Right lobe of liver (tissue), 4 donors: ENCODE measurements around the gene CCNE1.

Source experiments
- POLR2A ChIP-seq: fragments of 450-650 bp; IDR thresholded peaks from one replicate; pipeline ENCODE4 v1.6.1; 2017; ENCODE audit warnings: antibody characterized with exemption, mild to moderate bottlenecking
- TF ChIP-seq, protein P1 (sequence below), 4 donors: fragments of 200-600 bp in 3 of 4; fragments of 450-650 bp in 1 of 4; IDR thresholded peaks; one replicate each; pipeline versions ENCODE4 v1.5.1 to v1.8.0; 2016 to 2022; ENCODE audit warnings: antibody characterized with exemption in 4 of 4, mild to moderate bottlenecking in 2 of 4
- donor health status: DM: no; HTN: no; CAD: no.
- donor health status: DM: no; HTN: no; CAD: no.
- donor health status: DM: no; HTN: yes; CAD: no.

DNA sequence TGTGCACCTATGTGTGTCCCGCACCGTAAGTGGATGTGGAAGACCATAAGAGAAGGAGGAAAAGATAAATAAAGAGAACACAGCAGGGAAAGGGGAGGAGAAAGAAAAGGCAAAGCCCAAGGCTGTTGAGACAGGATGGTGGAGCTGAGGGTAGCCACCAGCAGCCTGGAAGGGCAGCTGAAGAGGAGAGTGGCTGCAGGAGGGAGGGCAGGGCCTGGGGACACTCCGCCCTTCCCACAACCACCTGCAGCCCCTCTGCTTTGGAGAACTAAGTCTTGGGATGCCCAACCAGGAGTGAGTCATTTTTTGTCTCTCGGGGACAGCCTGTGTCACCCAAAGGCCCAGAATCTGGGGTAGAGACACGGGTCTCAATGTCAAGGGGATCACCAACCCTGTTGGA, 26.4 kb upstream of the CCNE1 start:
- no peak for TF ChIP-seq POLR2A
- TF ChIP-seq, protein P1, sequence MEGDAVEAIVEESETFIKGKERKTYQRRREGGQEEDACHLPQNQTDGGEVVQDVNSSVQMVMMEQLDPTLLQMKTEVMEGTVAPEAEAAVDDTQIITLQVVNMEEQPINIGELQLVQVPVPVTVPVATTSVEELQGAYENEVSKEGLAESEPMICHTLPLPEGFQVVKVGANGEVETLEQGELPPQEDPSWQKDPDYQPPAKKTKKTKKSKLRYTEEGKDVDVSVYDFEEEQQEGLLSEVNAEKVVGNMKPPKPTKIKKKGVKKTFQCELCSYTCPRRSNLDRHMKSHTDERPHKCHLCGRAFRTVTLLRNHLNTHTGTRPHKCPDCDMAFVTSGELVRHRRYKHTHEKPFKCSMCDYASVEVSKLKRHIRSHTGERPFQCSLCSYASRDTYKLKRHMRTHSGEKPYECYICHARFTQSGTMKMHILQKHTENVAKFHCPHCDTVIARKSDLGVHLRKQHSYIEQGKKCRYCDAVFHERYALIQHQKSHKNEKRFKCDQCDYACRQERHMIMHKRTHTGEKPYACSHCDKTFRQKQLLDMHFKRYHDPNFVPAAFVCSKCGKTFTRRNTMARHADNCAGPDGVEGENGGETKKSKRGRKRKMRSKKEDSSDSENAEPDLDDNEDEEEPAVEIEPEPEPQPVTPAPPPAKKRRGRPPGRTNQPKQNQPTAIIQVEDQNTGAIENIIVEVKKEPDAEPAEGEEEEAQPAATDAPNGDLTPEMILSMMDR (IDR thresholded peaks at IDR 0.05) = no peak
